EL (cell line): ENCODE results near the gene CTRB1.
A peak's percentile ranks its signal among the peaks of the same experiment; 100 is the strongest.
"Not testable (repeated sequence)": the region's sequence is repeated elsewhere in the genome, so short reads cannot be mapped to it uniquely, and the experiment has no call there.

ENCODE experiments used
- DNase-seq: peaks from one replicate; pipeline ENCODE4 v3.0.0-alpha.2; 2016

CTRB1 gene

DNA sequence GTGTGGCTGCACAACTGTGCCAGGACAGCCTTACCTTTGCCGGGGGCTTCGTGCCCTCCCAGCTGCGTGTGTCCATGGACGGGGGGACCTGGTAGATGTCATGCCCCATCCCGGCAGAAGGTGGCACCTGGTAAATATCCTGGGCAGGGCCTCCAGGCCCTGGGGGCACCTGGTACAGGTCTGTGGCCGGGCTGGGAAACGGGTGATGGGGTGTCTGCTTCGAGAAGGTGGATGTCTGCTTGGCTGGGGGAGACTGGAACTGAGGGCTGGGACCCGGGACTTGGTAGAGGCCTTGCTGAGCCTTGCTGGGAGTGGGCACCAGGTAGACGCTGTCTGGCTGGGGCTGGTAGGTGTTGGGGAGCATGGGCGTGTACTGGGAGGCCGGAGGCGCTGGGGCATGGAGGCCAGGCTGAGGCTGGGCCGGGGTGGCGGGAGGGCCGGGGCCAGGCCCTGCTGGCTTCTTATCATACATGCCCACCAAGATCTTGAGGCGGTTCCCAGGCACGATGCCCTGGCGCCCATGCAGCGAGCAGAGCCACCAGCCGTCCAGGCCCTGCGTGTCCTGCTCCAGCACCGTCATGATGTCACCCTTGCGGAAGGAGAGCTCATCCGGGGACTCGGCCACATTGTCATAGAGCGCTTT lies 23.8 kb downstream of the CTRB1 start:
- DNase-seq, result not testable (repeated sequence)

- DNase-seq, result no peak
Measured at GRCh38 chr16:75243667-75244224, 25.0 kb downstream of the CTRB1 start.

DNA sequence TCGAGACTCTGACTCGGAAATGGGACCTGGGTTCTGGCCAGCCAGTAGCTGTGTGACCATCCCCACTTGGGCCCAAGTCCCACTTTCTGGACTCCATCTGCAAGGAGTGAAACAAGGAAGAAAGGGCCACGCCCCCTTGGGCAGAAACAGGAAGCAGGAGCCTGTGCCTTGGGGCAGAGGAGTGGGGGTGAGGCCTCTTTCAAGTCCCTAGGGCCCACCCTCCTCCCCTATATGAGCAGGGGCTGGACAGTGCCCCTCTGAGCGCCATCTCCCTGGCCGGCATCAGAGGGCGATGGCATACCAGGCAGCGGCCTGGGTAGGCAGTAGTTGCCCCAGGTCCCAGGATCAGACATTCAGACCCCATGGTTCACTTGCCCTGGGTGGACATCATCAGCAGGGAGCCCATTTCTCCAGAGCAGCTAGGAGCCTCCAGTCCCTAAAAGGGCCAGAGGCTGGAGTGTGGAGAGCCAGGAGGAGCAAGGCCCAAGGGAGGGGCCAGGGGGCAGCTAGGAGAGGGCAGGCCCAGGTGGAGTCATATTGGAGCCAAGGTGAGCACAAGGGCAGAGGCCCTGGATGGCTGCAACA lies 25.5 kb downstream of the CTRB1 start:
- DNase-seq, result peak; percentile 86

DNA sequence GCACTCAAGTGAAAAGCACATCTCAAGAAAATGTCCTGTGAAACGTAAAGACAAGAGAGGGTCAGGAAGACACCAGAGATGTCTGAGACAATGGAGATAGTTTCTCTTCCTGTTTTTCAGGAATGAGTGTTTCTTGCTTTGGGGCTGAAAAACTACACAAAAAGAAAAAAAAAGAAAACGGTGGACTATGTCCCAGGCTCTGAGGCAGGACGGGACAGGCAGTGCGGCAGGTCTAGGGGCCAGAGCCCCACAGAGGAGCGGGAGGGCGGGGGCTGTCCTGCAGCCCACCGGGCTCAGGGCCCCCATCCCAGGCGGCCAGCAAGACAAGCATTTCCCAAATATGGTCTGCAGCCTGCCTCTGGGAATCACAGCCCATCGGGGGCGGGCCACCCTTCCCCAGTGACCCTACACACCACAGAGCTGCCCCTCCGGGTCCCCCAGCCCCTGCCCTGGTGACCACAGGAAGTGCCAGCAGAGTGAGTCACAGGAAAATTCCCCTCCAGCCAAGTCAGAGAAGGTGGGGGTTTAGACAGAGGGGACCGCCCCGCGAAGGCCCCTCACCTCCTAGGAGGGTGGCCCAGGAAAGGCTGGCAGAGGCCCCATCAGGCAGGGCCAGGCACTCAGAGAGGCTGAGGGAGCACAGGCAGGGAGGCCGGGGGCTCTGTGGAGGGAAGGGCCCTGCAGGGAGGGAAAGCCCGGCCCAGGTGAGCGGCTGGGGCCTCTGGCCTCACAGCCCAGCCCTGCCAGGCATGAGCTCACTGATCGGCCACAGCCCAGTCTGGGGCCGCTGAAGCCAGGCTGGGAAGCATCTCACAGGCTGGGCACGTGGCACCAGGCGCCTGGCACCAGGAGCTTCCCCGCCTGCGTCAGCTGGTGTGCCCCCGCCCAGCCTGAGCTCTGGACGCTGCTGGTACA lies 26.3 kb downstream of the CTRB1 start:
- DNase-seq, result peak; percentile 99

- DNase-seq, result peak; percentile 58
Measured at GRCh38 chr16:75246504-75247205, 27.9 kb downstream of the CTRB1 start.

GRCh38 chr16:75247249-75247648 lies 28.5 kb downstream of the CTRB1 start:
- DNase-seq, result no peak

DNA sequence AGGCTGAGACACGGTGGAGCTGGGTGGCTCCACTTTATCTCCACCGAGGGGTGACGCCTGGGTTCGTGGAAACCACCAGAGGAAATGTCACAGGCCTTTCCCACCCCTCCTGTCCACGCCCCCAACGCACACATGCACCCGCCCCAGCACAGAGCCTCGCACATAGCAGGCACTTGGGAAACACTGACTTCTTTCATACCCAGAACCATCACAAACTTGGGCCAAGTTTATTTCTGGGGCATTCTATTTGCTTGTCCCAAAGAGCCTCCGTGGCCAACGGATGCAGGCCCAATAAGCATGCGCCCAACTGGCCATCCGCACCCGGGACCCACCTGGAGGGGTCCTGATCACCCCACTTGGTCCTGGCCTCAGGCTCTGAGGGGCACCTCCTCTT lies 29.4 kb downstream of the CTRB1 start:
- DNase-seq, result no peak

- no peak for DNase-seq
Measured at GRCh38 chr16:75248536-75249380, 30.0 kb downstream of the CTRB1 start.

GRCh38 chr16:75249441-75249840 lies 30.7 kb downstream of the CTRB1 start:
- DNase-seq, result no peak

DNA sequence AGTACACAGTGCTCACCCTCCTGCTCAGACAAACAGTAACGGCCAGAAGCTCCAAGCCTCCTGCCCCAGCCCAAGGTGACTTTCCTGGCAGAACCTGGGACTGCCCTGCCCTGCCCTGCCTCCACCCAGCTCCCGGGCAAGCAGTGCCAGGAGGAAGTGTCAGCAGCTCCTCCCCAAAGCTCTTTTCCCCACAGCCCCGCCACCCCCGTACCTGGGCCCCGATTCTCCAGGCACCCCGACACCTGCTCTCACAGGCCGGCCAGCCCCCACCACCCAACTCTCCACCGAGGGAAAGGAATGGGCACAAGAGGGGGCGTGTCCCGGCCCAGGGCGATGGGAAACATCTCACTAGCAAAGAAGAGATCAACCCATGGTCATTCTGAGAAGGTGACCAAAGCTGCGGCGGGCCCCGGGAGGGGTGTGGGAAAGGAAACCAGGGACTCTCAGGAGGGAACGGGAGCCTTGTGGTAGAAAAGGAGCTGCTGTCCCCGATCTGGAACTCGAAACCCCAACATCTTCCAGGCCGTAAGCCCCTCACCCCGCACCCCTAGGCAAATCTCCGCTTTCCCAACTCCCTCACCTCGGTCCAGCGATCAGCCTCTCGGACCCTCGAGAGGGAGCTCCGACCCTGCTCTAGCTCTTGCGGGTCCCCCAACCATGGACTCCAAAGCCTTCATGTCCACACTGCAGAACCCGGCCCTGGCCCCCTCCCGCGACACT lies 31.5 kb downstream of the CTRB1 start:
- DNase-seq, result peak; percentile 46

GRCh38 chr16:75250809-75251279 lies 32.1 kb downstream of the CTRB1 start:
- DNase-seq, result no peak

DNA sequence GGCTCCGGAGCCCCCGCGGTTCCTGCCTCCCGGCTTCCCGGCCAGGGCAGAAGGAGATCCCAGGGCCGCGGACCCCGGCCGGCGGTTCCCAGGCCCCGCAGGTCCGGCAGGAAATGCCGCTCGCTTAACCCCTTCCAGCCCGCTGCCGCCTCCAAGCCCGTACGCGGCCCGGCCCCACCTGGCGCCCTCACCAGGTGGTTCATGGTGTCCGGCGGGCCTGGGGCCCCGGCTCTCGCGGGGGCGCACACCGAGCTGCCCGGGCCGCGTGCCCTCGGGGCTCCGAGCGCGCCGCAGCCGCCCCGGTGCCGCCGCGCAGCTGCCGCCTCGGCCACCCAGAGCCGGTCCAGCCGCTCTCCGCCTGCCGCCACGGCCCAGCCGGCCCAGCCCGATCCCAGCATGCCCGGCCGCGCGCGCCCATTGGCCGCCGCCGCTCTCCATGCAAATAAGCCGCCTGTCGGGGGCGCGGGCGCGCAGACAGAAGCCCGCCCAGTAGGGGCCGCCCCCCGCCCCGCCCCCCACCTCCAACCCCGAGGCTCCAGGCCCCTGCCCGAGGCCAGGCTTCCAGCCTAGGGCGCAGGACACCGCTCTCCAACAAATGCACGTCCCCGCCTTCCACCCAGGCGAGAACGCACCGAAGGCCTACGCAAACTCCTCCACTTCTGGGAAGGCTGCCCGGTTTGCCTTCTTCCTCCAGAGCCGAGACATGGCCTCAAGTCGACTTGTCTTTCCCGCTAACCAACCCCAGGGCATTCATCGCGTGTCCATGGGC lies 32.7 kb downstream of the CTRB1 start, which contains the start of gene BCAR1:
TSS of gene BCAR1 (minus strand) at position 345 of the 769 bp plus-strand sequence. CDS start at position 203, 142 bp downstream.
- peak; percentile 93 for DNase-seq

GRCh38 chr16:75252049-75252864 lies 33.5 kb downstream of the CTRB1 start:
- DNase-seq, result no peak

DNA sequence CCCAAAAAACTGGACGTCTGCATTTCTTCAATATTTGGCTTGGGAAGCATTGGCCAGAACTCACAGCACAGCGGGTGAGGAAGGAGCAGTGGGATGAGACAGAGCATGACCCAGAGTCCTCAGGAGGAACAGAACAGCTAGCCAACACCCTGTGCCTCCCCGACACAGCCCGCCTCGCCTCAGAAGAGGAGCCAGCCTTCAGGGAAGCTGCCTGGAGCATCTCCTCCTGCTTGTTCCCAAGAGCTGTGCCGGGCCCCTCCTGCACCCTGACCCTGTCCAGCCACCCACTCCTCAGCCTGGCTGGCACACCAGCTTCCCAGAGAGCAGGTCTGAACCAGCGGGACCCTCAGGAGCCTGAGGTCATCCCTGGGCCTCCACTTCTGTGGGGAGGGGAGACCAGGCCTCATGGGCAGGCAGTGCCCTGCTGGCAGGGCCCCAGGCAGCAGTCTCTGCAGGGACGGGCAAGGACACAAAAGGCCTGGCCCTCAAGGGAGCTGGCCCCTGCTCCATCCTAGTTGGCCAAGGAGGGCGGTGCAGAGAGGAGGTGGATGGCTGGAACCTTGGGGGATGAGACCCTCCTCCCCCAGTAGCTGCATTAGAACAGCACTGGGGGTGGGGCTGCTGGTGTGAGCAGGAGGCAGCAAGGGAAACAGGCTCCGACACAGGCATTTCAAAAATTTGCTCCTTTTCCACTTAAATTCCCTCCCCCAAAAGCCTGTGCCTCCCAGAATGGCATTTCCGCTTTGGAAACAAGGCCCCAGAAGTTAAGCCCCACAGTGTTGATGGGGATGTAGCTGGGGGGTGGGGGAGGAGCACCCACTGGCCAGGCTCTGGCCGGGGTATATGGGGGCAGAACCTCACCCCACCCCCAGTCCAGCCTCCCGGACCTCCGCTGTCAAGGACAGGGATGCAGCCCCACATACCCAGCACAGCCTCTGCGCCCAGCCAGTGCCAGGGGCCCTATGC lies 34.4 kb downstream of the CTRB1 start:
- DNase-seq, result peak; percentile 94

DNA sequence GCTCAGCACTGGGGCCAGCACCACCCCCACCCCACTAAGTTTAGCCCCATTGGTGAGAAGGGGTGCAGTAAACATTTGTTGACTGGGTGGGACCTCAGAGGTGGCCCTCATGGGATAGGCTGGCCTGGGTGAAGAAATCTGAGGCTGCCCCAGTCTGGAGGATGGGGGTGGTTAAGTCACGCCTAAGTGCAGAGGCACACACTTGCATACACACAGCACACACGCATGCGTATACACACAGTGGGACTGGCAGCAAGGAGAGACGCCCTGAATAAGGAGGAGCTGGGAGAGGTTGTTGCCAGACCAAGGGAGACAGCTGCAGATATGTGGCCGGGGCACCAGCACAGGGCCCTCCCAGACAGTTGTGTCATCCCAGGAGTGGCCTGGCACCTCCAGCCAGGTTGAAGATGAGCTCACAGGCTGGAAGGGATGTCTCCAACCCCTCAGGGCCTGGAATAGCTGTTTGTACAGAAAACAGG lies 35.6 kb downstream of the CTRB1 start:
- DNase-seq, result peak; percentile 86

DNA sequence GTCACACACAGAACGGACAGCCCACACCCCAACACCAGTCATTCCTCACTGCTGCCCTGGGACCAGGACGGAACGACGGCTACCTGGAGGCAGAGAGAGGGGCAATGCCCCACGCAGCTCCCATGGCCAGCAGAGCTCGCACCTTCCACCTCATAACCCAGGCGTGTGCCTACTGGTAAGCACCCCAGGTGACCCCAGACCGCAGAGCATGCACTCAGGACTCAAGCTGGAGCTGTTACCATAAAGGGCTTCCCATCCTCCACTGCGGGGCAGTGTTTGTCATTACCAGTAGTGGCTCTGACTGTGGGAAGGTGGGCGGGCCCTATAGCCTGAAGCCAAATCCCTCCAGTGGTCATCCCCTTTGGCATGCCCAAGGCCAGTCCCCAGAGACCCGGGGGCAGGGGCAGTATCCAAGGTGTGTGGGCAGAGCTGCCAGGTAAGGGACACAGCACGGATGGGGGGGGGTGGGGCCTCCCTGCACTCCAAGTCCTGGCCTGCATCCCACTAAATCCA lies 37.3 kb downstream of the CTRB1 start:
- no peak for DNase-seq

DNA sequence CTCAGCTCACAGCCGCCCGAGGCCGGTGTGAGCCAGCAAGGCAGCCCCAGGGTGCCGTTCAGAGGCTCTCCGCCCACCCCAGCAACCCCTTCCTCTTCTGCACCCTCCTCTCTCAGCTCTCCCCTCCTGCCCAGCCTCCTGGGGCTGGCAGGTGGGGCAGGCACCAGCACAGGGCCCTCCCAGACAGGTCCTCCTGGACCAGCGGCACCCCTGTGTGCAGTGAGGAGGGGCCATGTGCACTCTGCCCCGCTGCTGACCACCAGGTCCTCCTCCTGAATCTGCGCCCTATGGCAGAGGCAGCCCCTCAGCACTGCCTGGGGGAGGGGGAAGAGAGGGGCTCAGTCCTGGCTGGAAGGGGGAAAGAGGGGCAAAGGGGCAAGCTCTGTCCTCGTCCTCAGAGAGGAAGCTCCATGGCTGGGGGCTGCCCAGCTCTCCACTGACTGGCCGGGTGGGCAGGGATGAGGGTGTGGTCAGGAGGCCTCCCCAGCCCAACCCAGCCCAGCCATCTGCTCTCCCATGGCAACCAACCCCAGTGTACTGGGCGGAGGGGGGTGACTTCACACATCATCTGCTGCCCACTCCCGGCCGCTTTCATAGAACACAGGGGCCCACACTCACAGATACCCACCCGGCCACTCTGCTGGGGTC lies 38.0 kb downstream of the CTRB1 start:
- DNase-seq, result peak; percentile 49
